B cell (primary cell): Measurements from ENCODE around the gene FKBP2.

Experiments
- CTCF ChIP-seq: fragments of 200-600 bp; IDR thresholded peaks from one replicate; pipeline ENCODE4 v1.8.0; 2022; ENCODE audit warnings: antibody characterized with exemption, mild to moderate bottlenecking
- EZH2 ChIP-seq: IDR thresholded peaks from 2 replicates; pipeline ENCODE4 v1.6.1; 2012; ENCODE audit warnings: borderline replicate concordance, low read depth, mild to moderate bottlenecking, moderate library complexity, low read length; ENCODE audit not compliant: insufficient read depth, poor library complexity, severe bottlenecking

- TF ChIP-seq CTCF (no peak), EZH2 (no peak)
Measured at GRCh38 chr11:64209563-64209843, 31.4 kb upstream of the FKBP2 start.
